ENCODE measurements around the gene CLNS1A. TPM values are rescaled to one million over a fixed set of nuclear protein-coding genes. Genes with fewer than 3 reads are reported as not detected.

CLNS1A gene
- total RNA-seq, 2 donors from 2014 or later: 146 to 151 TPM

- Mint-ChIP-seq H3K27ac (no peak overlapping the region), H3K36me3 (ENCODE audit: low read depth) (peaks cover 13% of the 10 kb centered on the region), H3K9me3 (peaks cover 4% of the 10 kb centered on the region), H3K27me3 (ENCODE audit: insufficient read depth) (peaks cover 11% of the 10 kb centered on the region), H3K4me3 (no peak overlapping the region), H3K4me1 (peaks cover 9% of the 10 kb centered on the region)
- Histone ChIP-seq H3K4me3 (ENCODE audit: low read length) (no peak overlapping the region), H3K27ac (ENCODE audit: low read depth, low read length) (no peak overlapping the region), H3K9ac (ENCODE audit: extremely low read depth, low read length, poor library complexity, severe bottlenecking) (no peak overlapping the region), H3K4me1 (ENCODE audit: control insufficient read depth, insufficient read depth, low read length) (no peaks in the 10 kb centered on the region), H3K36me3 (ENCODE audit: control insufficient read depth, insufficient read depth, low read length) (no peaks in the 10 kb centered on the region), H3K9me3 (ENCODE audit: control insufficient read depth, low read length) (no peaks in the 10 kb centered on the region), H3K27me3 (ENCODE audit: control insufficient read depth, insufficient read depth, low read length, poor library complexity, severe bottlenecking) (no peaks in the 10 kb centered on the region)
- no peak for DNase-seq
- TF ChIP-seq, protein P1, sequence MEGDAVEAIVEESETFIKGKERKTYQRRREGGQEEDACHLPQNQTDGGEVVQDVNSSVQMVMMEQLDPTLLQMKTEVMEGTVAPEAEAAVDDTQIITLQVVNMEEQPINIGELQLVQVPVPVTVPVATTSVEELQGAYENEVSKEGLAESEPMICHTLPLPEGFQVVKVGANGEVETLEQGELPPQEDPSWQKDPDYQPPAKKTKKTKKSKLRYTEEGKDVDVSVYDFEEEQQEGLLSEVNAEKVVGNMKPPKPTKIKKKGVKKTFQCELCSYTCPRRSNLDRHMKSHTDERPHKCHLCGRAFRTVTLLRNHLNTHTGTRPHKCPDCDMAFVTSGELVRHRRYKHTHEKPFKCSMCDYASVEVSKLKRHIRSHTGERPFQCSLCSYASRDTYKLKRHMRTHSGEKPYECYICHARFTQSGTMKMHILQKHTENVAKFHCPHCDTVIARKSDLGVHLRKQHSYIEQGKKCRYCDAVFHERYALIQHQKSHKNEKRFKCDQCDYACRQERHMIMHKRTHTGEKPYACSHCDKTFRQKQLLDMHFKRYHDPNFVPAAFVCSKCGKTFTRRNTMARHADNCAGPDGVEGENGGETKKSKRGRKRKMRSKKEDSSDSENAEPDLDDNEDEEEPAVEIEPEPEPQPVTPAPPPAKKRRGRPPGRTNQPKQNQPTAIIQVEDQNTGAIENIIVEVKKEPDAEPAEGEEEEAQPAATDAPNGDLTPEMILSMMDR (conservative IDR thresholded peaks at IDR 0.05): no peak
Observed at GRCh38 chr11:77593883-77594282, 43.7 kb downstream of the CLNS1A start.

GRCh38 chr11:77592727-77593126 is 44.9 kb downstream of the CLNS1A start:
- Histone ChIP-seq H3K9me3 (ENCODE audit: control insufficient read depth, low read length) (peaks cover 8% of the 10 kb centered on the region), H3K27ac (ENCODE audit: low read depth, low read length) (no peak overlapping the region), H3K4me3 (ENCODE audit: low read length) (no peak overlapping the region), H3K9ac (ENCODE audit: extremely low read depth, low read length, poor library complexity, severe bottlenecking) (no peak overlapping the region), H3K36me3 (ENCODE audit: control insufficient read depth, insufficient read depth, low read length) (no peaks in the 10 kb centered on the region), H3K27me3 (ENCODE audit: control insufficient read depth, insufficient read depth, low read length, poor library complexity, severe bottlenecking) (no peaks in the 10 kb centered on the region), H3K4me1 (ENCODE audit: control insufficient read depth, insufficient read depth, low read length) (no peaks in the 10 kb centered on the region)
- Mint-ChIP-seq H3K4me1 (peaks cover 11% of the 10 kb centered on the region), H3K9me3 (peaks cover 7% of the 10 kb centered on the region), H3K36me3 (ENCODE audit: low read depth) (peaks cover 14% of the 10 kb centered on the region), H3K4me3 (no peak overlapping the region), H3K27ac (no peak overlapping the region), H3K27me3 (ENCODE audit: insufficient read depth) (peaks cover 11% of the 10 kb centered on the region)
- 79 to 86% methylated on average over 2 of the region's 2 CpGs for WGBS, 2 experiments (ENCODE audit: insufficient coverage in 1 of 2, insufficient read length in 1 of 2)
- TF ChIP-seq, protein P1 (conservative IDR thresholded peaks at IDR 0.05): no peak
- DNase-seq: no peak

GRCh38 chr11:77590194-77590782 is 47.3 kb downstream of the CLNS1A start:
- no peaks in the 10 kb centered on the region for H3K27me3 ChIP-seq (ENCODE audit: control insufficient read depth, insufficient read depth, low read length, poor library complexity, severe bottlenecking)
- Mint-ChIP-seq H3K27ac (peak overlapping the region; percentile 48), H3K4me1 (peaks cover 11% of the 10 kb centered on the region), H3K9me3 (peaks cover 26% of the 10 kb centered on the region), H3K4me3 (peak overlapping the region; percentile 78), H3K36me3 (ENCODE audit: low read depth) (peaks cover 20% of the 10 kb centered on the region), H3K27me3 (ENCODE audit: insufficient read depth) (peaks cover 11% of the 10 kb centered on the region)
- peak overlapping the region; percentile 13 for H3K9ac ChIP-seq (ENCODE audit: extremely low read depth, low read length, poor library complexity, severe bottlenecking)
- TF ChIP-seq, protein P1 (conservative IDR thresholded peaks at IDR 0.05): peak; percentile 58
- H3K4me1 ChIP-seq (ENCODE audit: control insufficient read depth, insufficient read depth, low read length): no peaks in the 10 kb centered on the region
- H3K27ac ChIP-seq (ENCODE audit: low read depth, low read length): no peak overlapping the region
- H3K36me3 ChIP-seq (ENCODE audit: control insufficient read depth, insufficient read depth, low read length): no peaks in the 10 kb centered on the region
- H3K4me3 ChIP-seq (ENCODE audit: low read length): peak overlapping the region; percentile 89
- H3K9me3 ChIP-seq (ENCODE audit: control insufficient read depth, low read length): peaks cover 15% of the 10 kb centered on the region
- peak; percentile 80 for DNase-seq
- 11 to 21% methylated on average over 17 to 31 of the region's 31 CpGs for WGBS, 2 experiments (ENCODE audit: insufficient coverage in 1 of 2, insufficient read length in 1 of 2)
